ENCODE data around the gene SYT2.

The SYT2 gene

GRCh38 chr1:202589190-202589930 is 120.9 kb downstream of the SYT2 start:
- no peak for TF ChIP-seq CTCF (IDR thresholded peaks at IDR 0.05; ENCODE audit: borderline replicate concordance, control extremely low read depth, extremely low read depth, insufficient read depth, missing control alignments)
- DNase-seq (ENCODE audit: low spot score): no peak
- in situ Hi-C loops (cut with MboI; ENCODE audit: low sequenced_read_pairs, unreplicated experiment): no loop called here

GRCh38 chr1:202588503-202589189 is 121.6 kb downstream of the SYT2 start:
- no peak for TF ChIP-seq CTCF (IDR thresholded peaks at IDR 0.05; ENCODE audit: borderline replicate concordance, control extremely low read depth, extremely low read depth, insufficient read depth, missing control alignments)
- in situ Hi-C loops (cut with MboI; ENCODE audit: low sequenced_read_pairs, unreplicated experiment): no loop called here
- no peak for DNase-seq (ENCODE audit: low spot score)

- in situ Hi-C loops (cut with MboI; ENCODE audit: low sequenced_read_pairs, unreplicated experiment): no loop called here
- DNase-seq (ENCODE audit: low spot score): no peak
- TF ChIP-seq CTCF (IDR thresholded peaks at IDR 0.05; ENCODE audit: borderline replicate concordance, control extremely low read depth, extremely low read depth, insufficient read depth, missing control alignments): no peak
Measured at GRCh38 chr1:202587859-202588485, 122.3 kb downstream of the SYT2 start.

GRCh38 chr1:202586871-202587270 is 123.4 kb downstream of the SYT2 start:
- in situ Hi-C loops (cut with MboI; ENCODE audit: low sequenced_read_pairs, unreplicated experiment): no loop called here
- DNase-seq (ENCODE audit: low spot score): no peak
- TF ChIP-seq CTCF (IDR thresholded peaks at IDR 0.05; ENCODE audit: borderline replicate concordance, control extremely low read depth, extremely low read depth, insufficient read depth, missing control alignments): no peak

- in situ Hi-C loops (cut with MboI; ENCODE audit: low sequenced_read_pairs, unreplicated experiment): no loop called here
- DNase-seq (ENCODE audit: low spot score): no peak
Measured at GRCh38 chr1:202586018-202586821, 124.0 kb downstream of the SYT2 start.

More at GRCh38 chr1:202586018-202586821, 124.0 kb downstream of the SYT2 start:
- no peak for TF ChIP-seq CTCF (IDR thresholded peaks at IDR 0.05; ENCODE audit: borderline replicate concordance, control extremely low read depth, extremely low read depth, insufficient read depth, missing control alignments)
